Head of caudate nucleus (tissue), 42 donors: ENCODE measurements around the gene PTGIS.

ENCODE experiments used
- DNase-seq, 42 donors: peaks; one replicate each; pipeline versions ENCODE4 v3.0.0 to v3.0.0-alpha.2; 2020 to 2021; ENCODE audit warnings: mixed read lengths in 7 of 42
- intact Hi-C: fragments of 100-400 bp; cut with DNase I; formaldehyde crosslinking; loops from one replicate; pipeline ENCODE4 v1.15.0; 2022

The PTGIS gene

DNA sequence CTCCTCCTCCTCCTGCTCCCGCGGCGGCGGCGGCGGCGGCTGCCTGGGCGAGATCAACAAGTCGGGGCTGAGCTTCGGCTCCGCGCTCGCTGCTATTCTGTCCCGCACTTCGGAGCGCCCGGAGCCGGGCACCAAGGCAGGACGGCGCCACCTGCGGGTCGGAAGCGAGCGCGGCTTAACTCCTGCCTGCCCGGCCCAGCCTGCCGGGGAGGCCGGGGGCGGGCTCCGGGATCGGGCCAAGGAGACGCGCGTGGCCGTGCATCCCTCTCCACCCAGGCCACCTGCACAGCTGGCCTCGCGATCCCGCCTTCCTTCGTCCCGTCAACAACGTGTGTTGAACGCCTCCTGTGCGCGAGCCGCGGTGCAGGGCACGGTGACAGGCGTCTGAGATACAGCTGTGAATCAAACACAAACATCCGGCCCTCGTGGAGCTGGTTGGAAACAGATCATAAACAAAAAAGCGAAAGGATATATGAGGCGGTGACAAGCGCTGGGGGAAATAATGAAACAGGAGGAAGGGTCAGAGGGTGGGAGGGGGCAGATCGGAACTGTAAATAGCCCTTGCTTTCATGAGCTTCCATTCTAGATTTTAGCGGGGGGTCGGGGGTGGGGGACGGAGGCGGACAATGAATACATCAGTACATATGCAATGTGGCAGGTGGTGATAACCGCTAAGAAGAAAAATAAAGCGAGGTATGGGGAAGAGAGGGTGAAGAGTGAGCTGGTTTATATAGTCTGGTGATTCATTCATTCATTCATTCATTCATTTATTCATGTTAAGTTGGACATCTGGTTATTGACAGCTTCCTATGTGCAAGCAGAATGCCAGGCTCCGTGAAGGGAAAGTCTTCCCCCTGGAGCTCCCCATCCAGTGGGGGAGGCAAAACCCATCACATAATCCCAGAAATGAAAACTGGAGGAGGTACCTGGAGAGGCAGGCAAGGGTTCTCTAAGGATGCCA lies 83.5 kb downstream of the PTGIS start:
- peak; percentile 68 to 93 (median 85) for DNase-seq
- intact Hi-C loops, result no loop called here

DNA sequence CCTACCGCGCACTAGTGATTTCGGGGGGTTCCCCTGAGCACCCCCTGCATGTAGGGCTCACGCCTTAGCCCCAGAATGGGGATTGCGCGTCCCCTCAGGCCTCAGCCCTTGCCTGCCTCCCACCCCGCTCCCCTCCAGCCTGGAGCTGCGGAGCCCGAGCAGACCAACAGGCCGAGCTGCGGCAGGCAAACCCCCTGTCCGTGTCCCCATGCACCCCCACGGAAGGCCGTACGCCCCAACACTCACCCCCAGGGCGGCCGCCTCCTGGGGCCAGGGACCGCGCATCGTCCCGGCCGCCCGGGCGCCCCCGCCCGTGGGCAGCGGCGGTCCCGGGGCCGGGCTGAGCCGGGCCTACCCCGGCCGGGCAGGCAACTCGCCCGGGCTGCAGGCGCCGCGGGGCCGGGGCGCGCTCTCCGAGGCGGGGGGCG lies 84.2 kb downstream of the PTGIS start:
- intact Hi-C loops, result no loop called here
- peak in 1 of 42 donors; percentile 23 for DNase-seq

DNA sequence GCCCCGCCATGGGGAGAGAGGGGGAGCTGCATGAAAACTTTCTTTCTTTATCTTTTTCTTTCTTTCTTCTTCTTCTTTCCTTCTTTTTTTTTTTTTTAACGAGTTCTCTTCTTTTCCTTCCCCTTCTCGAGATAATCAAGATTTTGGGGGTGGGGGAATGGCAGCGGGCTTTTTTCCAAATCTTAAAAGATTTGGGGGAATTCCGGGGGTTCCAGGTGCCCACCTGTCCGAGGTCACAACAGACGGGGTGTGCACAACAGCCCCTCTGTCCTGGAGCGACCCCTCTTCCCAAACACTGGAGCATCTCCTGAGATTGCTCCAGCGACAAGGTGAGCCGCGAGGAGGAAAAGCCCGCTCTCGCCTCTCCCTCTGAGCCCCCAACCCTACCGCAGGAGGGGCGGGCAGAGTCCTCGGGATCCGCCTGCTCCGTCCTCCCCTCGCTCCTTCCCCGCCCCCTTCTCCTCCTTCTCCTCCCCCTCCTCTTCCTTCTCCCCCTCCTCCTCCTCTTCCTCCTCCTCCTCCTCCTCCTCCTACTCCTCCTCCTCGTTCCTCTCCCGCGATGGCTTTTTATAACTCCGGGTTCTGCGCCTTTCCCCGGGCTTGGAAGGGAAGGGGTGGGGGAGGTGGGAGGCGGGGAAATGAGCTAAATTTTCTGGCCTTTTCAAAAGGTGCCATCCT lies 84.8 kb downstream of the PTGIS start:
- intact Hi-C loops, result no loop called here
- DNase-seq, result peak in 8 of 42 donors; percentile 13 to 55 (median 32)

DNA sequence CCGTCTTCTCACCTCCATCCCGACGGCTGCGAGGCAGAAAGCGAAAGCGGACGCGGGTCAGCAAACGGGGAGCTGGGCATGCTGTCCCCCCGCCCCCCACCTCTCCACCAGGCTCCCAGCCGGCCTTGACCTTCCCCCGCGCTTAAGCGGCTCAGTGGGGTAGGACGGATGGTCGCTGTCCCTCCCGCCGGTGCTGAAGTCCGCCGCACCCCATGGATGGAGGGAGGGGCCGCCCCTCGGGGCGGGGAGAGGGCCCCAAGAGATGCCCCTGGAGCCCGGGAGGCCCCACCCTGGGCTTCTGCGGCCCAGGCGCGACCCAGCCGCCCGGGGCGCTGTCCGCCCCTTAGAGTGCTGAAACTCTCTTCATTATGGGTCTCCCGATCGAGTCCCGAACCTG lies 85.3 kb downstream of the PTGIS start, which contains the start of gene KCNB1:
Gene KCNB1, minus strand, starts transcription at position 48 of the 397 bp plus-strand sequence. CDS start 188 bp downstream, outside the sequence.
- DNase-seq, result peak in 30 of 42 donors; percentile 15 to 70 (median 38)
- intact Hi-C loops, result no loop called here

DNA sequence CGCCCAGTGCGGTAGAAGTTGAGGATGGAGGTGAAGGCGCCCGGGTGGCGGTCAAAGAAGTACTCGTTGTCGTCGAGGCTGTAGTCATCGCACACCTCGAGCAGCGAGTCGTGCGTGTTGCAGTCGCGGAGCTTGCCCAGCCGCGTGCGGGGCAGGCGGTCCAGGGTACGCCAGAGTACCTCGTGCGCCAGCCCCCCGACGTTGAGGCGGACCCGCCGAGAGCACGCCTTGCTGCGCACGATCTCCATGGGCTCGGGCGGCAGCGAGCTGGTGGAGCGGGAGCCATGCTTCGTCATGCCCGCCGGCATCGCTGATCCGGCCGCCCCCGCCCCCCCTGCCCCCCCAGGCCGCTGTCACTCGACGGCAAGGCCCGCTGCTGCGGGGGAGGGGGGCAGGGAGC lies 85.8 kb downstream of the PTGIS start:
- intact Hi-C loops, result no loop called here
- DNase-seq, result no peak

DNA sequence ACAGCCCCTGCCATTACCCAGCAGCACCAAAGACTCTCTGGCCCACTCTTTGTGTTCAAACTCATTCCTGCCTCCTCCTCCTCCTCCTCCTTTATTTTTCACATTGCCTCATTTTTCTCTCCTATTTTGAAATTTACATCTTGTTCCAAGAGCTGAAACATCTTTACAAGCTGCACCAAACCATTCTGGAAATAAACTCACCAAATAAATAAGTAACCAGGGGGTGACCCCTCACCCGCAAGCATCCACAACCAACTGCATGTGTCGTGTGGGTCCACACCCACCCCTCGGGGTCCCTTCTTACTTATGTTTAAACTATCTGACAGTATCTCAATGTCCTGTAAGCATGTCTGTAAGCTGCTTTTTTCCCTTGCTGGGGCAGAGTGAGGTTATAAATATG lies 86.8 kb downstream of the PTGIS start:
- no peak for DNase-seq
- intact Hi-C loops, result loop anchor here (2.0 kb wide), 1 partner anchor 54 kb away; no protein-coding TSS in a partner anchor

DNA sequence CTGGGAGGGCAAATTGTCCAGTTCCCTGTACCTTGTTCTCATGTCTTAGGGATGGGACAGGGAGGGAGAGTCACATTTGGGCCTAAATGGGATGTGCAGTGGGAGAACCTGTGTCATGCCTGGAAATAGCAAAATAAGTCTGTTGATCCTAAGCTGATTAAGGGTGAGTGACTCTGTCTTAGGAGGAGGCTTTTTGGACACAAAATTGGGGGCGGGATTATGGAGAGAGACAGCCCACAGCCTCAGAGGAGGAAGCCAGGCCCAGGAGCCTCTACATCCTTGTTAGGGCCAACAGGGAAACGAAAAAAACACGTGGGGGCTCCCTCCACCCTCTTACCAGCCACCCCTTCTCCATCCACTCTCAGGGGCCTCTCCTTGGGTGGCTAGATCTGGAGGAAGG lies 87.7 kb downstream of the PTGIS start:
- intact Hi-C loops, result loop anchor here (2.0 kb wide), 1 partner anchor 53 kb away; no protein-coding TSS in a partner anchor

DNA sequence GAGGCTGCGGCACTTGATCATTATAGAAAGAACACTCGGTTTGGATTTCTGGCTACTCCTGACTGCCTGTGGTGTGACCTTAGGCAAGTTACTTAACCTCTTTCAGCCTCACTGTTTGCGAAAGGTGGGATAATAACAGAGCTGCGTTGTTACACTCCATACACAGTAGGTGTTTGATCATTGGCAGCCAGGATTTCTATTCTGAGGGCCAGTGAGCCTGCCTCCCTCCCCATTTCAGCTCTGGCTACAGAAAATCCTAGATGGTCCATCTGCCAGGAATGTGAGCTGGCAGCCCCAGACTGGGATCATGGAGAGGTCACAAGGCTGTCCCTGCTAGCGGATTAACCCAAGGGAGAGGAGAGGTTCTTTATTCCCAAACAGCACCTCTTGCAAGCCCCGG lies 88.2 kb downstream of the PTGIS start:
- intact Hi-C loops, result loop anchor here (2.0 kb wide), 1 partner anchor 53 kb away; no protein-coding TSS in a partner anchor
- DNase-seq, result no peak

More for the DNA sequence above, 87.7 kb downstream of the PTGIS start:
- DNase-seq, result no peak

DNA sequence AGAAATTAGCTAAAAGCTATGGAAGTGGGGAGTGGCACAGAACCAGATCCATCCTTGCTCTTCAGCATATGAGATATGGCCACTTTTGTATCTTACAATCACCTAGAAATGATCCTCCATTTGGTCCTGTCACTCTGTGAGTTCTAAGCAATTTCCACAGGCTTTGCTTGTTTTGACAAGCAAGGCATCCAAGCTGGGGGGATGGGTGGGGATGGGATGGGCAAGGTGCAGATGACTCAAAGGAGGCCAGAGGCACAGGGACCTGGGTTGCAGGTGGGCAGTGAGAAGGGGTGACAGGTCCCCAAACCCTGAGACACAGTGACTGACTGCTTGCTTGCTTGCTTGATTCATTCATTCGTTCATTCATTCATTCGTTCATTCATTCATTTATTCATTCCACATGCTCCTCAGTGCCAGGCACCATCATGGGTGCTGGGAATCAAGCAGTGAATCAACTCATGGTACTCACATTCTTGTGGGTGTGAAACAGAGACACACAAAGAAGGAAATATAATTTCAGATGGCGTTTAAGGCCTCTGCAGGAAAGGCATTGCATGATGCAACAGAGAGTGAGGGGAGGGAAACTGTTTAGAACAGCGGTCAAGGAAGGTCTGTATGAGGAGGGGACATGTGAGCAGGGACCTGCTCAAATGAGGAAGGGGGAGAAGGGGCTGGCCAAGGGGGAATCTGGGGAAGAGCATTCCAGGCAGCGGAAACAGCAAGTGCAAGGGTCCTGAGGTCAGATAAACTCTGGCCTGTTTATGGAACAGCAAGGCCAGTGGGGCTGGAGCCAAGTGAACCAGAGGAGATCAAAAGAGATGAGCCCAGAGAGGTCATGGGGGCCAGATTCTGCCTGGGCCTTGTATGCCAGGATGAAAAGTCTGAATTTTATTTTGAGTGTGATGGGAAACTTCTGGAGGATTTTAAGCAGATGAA lies 88.9 kb downstream of the PTGIS start:
- DNase-seq, result no peak
- intact Hi-C loops, result no loop called here

DNA sequence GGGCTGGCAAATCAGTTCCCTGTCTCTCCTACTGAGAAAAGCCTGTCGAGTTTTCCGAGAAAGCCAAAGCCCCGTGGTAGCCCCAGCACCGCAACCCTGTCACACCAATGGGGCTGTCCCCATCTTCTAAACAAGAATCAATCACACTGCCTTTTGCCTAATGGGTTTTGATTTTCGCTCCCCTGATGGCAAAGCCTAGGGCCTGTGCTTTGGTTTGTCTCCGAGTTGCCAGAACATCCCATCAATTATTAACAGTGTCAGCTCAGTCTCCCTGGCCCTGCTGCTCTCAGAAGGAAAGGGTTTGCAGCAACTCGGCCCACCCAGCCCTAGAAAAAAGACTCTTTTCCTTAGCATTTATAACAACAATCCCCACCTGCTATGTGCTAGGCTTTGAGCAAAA lies 89.7 kb downstream of the PTGIS start:
- no peak for DNase-seq
- intact Hi-C loops, result no loop called here

DNA sequence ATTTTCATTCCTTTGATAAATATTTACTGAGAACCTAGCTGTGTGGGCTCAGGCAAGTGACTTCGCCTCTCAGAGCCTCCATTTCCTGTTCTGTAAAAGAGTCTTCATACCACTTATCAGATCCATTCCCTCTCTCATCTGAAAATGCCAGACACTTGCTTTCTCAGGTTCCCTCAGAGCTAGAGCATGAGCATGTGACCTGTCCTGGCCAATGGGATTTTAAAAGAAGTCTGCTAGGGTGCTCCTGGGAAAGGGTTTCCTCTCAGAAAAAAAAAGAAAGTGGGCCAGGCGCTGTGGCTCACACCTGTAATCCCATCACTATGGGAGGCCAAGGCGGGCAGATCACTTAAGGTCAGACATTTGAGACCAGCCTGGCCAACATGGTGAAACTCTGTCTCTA lies 90.7 kb downstream of the PTGIS start:
- DNase-seq, result no peak
- intact Hi-C loops, result no loop called here

DNA sequence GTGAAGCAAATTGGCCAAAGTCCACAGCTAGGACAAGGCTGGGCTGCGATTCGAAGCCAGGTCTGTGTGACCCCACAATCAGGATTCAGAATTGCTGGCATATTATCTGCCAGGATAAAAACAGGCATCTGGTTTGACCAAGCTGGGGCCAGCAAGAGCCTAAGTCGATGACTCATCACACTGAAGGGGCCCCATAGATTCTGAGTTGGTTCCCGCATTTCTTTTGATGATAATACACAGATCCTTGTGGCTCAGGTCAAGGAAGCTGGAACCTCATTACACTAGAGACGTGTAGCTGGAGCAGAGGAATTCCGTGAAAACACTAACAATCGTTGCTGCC lies 92.0 kb downstream of the PTGIS start:
- DNase-seq, result no peak
- intact Hi-C loops, result no loop called here

DNA sequence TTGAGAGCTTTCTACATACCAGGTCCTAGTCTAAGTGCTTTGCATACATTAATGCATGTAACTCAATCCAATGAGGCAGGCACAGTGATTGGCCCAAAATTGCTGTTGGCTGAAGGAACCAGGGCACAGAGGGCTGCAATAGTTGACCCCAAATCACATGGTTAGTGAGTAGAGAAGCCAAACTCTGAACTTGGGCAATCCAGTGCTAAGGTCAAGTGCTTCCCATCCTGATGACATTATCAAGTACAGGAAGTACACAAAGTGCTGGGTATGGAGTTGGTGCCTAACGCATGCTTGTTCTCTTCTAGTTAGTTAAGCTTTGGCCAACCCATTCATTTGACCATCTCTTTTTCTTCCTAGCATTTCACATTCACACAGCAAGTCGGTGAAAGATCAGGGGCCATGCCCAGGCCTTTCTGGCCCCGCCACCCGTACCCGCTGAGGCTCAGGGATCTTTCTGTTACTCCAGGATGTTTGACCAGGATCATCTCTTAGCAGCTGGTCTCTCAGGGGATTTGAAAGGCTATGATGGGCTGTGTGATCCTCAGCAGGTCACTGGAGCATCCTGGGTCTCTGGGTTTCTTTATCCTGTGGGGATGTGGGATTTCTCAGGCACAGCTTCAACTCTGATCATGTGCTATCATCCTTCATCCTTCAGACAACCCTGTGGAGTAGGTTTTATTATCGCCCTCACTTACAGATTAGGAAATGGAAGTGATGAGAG lies 92.5 kb downstream of the PTGIS start:
- intact Hi-C loops, result no loop called here

DNA sequence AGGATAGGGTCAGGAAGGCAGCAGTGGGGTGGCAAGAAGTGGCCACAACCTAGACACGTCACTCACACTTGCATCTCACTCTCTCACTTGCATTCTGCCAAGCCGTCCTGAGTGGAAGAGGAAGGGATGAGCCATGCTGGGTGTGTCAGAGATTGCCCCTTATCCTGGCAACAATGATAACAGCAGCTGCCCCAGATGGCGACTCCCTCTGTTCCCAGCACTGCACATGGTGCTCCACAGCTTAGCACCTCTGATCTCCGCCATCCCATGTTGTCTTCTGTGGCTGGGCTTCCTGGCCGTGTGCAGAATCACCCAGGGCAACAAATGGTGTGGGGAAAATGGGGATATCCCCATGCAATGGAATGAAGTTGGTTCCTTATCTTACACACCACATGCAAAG lies 96.5 kb downstream of the PTGIS start:
- intact Hi-C loops, result no loop called here
- DNase-seq, result no peak

More for the DNA sequence above, 92.5 kb downstream of the PTGIS start:
- DNase-seq, result no peak

DNA sequence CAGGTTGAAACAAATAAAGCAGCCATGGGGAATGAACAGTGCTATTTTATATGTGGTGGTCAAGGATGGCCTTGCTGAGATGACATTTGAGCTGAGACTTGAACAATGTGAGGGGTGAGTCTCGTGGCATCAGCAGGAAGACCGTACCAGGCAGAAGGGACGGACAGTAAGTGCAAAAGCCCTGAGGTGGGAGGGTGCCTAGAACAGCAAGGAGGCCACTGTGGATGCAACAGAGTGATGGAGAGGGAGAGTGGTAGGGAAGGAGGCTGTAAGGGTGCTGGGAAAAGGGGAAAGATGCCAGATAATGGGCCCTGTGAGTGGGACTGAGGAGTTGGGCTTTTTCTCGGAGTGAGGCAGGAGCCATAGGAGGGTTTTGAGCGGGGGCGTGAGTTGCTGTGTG lies 97.0 kb downstream of the PTGIS start:
- no peak for DNase-seq
- intact Hi-C loops, result no loop called here

DNA sequence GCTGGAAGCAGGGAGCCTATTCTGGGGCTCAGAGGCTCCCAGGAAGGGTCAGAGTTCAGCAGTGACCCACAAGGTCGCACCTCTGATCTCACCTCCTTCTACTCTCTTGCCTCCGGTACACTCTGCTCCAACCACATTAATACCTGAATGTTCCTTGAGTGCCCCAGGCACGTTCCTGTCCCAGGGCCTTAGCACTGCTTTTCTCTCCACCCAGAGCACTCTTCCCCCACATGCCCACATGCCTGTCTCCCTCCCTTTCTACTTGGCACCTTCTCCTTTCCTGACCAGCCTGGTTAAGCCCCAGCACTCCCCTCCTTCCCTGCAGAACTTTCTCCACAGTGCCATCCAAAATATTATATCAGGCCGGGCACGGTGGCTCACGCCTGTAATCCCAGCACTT lies 98.9 kb downstream of the PTGIS start:
- no peak for DNase-seq
- intact Hi-C loops, result no loop called here

DNA sequence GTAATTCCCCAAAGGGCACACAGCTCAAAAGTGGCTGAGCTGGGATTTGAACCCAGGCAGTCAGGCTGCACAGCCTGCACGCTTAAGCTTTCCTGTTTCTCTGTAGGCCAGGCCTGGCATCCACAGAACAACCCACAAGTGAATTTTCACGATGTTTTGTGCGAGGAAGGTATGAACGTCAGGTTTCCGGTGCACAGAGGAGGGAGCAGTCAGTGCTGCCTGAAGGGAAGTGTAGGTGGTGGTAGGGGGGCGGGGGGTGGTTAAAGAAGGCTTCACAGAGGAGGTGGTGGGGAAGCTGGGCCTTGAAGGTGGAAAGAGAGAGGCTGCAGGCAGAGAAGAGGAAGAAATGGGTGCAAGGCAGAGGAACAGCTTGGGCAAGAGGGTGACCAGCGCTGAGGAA lies 99.5 kb downstream of the PTGIS start:
- intact Hi-C loops, result no loop called here
- peak in 36 of 42 donors; percentile 19 to 83 (median 54) for DNase-seq

DNA sequence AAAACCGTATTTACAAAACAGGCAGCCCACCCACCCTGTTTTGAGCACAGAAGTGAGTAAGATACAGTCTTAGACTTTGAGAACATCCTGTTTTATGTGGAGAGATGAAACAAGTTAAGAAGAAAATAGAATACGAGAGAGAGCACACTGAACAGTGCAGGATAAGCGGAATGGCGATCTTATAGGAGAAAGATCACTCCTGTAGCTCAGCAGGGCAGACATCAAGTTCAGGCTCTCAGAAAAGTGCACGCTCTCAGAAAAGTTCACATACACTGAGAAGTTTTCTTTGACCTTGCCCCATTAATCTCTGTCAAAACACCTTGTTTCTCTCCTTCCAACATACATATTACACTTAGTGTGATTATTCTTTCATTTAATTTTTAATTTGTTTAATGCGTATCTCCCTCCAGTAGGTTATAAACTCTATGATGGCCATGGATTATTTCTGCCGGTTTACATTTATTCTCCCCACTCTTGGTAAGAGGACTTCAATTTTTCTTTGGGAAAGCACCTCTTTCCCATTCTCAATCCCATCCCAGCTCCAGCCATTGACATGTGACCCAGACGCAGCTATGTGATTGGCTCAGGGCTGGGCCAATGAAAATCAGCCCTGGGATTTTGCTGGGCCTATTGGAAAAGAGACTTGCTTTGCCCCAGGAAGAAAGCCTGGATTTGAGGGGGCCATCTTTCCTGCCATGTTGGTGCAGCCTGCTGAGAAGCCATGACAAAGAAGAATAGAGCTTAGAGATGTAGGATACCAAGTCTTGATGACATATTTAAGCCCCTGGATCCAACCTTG lies 101.6 kb downstream of the PTGIS start:
- no peak for DNase-seq
- intact Hi-C loops, result no loop called here
